H9 (cell line): Measurements from ENCODE around the gene SDK1. TPM values are rescaled to one million over a fixed set of nuclear protein-coding genes. Genes with fewer than 3 reads are reported as not detected.

Source experiments
- DNase-seq: peaks from one replicate; pipeline ENCODE4 v3.0.0-alpha.2; 2017
- H2AFZ ChIP-seq: one replicate; pipeline ENCODE4 v1.6.1; 2013; ENCODE audit warnings: mild to moderate bottlenecking, low read length, control low read depth, moderate library complexity
- H2AK5ac ChIP-seq: 2 replicates; pipeline ENCODE4 v1.6.1; 2013; ENCODE audit warnings: low read length, control low read depth, mixed read lengths; ENCODE audit not compliant: insufficient read length
- H2BK120ac ChIP-seq: one replicate; pipeline ENCODE4 v1.6.1; 2013; ENCODE audit warnings: low read depth, mild to moderate bottlenecking, low read length, control low read depth, inconsistent platforms; ENCODE audit not compliant: poor library complexity, severe bottlenecking
- H2BK12ac ChIP-seq: 2 replicates; pipeline ENCODE4 v1.6.1; 2013; ENCODE audit warnings: low read length, control low read depth, mixed read lengths, low read depth; ENCODE audit not compliant: insufficient read length
- H2BK15ac ChIP-seq: 2 replicates; pipeline ENCODE4 v1.6.1; 2013; ENCODE audit warnings: low read depth, low read length, control low read depth
- H2BK20ac ChIP-seq: one replicate; pipeline ENCODE4 v1.6.1; 2013; ENCODE audit warnings: low read depth, mild to moderate bottlenecking, low read length, control low read depth, inconsistent platforms; ENCODE audit not compliant: poor library complexity, severe bottlenecking
- H2BK5ac ChIP-seq: 2 replicates; pipeline ENCODE4 v1.6.1; 2013; ENCODE audit warnings: low read length, control low read depth, mixed read lengths; ENCODE audit not compliant: insufficient read length
- H3K14ac ChIP-seq: 2 replicates; pipeline ENCODE4 v1.6.1; 2013; ENCODE audit warnings: low read length, control low read depth; ENCODE audit not compliant: insufficient read depth
- H3K18ac ChIP-seq: 2 replicates; pipeline ENCODE4 v1.6.1; 2013; ENCODE audit warnings: low read depth, mild to moderate bottlenecking, mixed read lengths, low read length, control low read depth; ENCODE audit not compliant: insufficient read length
- H3K23ac ChIP-seq: 2 replicates; pipeline ENCODE4 v1.6.1; 2013; ENCODE audit warnings: low read length, control low read depth, mixed read lengths, low read depth; ENCODE audit not compliant: insufficient read length
- H3K23me2 ChIP-seq: 2 replicates; pipeline ENCODE4 v1.6.1; 2013; ENCODE audit warnings: low read depth, mild to moderate bottlenecking, mixed read lengths, low read length, control low read depth; ENCODE audit not compliant: insufficient read length, poor library complexity, severe bottlenecking
- H3K27ac ChIP-seq: 2 replicates; pipeline ENCODE4 v1.5.1; 2013; ENCODE audit warnings: low read length, control low read depth, mixed read lengths, low read depth; ENCODE audit not compliant: insufficient read length
- H3K27me3 ChIP-seq: 2 replicates; pipeline ENCODE4 v1.6.1; 2013; ENCODE audit warnings: low read length, control low read depth, inconsistent platforms; ENCODE audit not compliant: insufficient read depth
- H3K4ac ChIP-seq: 2 replicates; pipeline ENCODE4 v1.6.1; 2013; ENCODE audit warnings: low read depth, mild to moderate bottlenecking, control low read depth, inconsistent platforms, low read length, moderate library complexity
- H3K4me1 ChIP-seq: 2 replicates; pipeline ENCODE4 v1.6.1; 2013; ENCODE audit warnings: low read length, control low read depth, inconsistent platforms; ENCODE audit not compliant: insufficient read depth
- H3K4me2 ChIP-seq: 2 replicates; pipeline ENCODE4 v1.6.1; 2013; ENCODE audit warnings: low read length, control low read depth, mixed read lengths; ENCODE audit not compliant: insufficient read length, insufficient read depth
- H3K56ac ChIP-seq: 2 replicates; pipeline ENCODE4 v1.6.1; 2013; ENCODE audit warnings: low read depth, mild to moderate bottlenecking, mixed read lengths, low read length, control low read depth; ENCODE audit not compliant: insufficient read length
- H3K79me1 ChIP-seq: 2 replicates; pipeline ENCODE4 v1.6.1; 2013; ENCODE audit warnings: low read depth, mild to moderate bottlenecking, moderate library complexity, low read length, control low read depth, inconsistent platforms; ENCODE audit not compliant: insufficient read depth, poor library complexity, severe bottlenecking
- H3K79me2 ChIP-seq: 2 replicates; pipeline ENCODE4 v1.6.1; 2013; ENCODE audit warnings: low read length, control low read depth, inconsistent platforms; ENCODE audit not compliant: insufficient read depth
- H3K9ac ChIP-seq: 2 replicates; pipeline ENCODE4 v1.6.1; 2013; ENCODE audit warnings: low read length, control low read depth, mixed read lengths; ENCODE audit not compliant: insufficient read length; ENCODE audit errors: extremely low read depth
- H3K9me3 ChIP-seq: one replicate; pipeline ENCODE4 v1.6.1; 2013; ENCODE audit warnings: low read depth, low read length, inconsistent platforms; ENCODE audit not compliant: control insufficient read depth
- H3T11ph ChIP-seq: one replicate; pipeline ENCODE4 v1.6.1; 2013; ENCODE audit warnings: mild to moderate bottlenecking, low read length, control low read depth, inconsistent platforms
- H4K20me1 ChIP-seq: one replicate; pipeline ENCODE4 v1.6.1; 2013; ENCODE audit not compliant: control insufficient read depth, insufficient read length, insufficient read depth
- H4K5ac ChIP-seq: 2 replicates; pipeline ENCODE4 v1.6.1; 2013; ENCODE audit warnings: low read depth, mild to moderate bottlenecking, mixed read lengths, low read length, control low read depth; ENCODE audit not compliant: insufficient read length
- H4K8ac ChIP-seq: replicated peaks from 2 replicates; pipeline ENCODE4 v1.6.1; 2013; ENCODE audit warnings: low read length, control low read depth, mixed read lengths, low read depth; ENCODE audit not compliant: insufficient read length
- H4K91ac ChIP-seq: 2 replicates; pipeline ENCODE4 v1.6.1; 2013; ENCODE audit warnings: low read depth, mild to moderate bottlenecking, moderate library complexity, mixed read lengths, low read length, control low read depth; ENCODE audit not compliant: insufficient read length
- H3K27ac Mint-ChIP-seq, 3 experiments: 2 replicates in 2 of 3; 3 replicates in 1 of 3; pipeline ENCODE4 v1.8.0; 2020 to 2021; ENCODE audit warnings: mixed read lengths in 3 of 3, mild to moderate bottlenecking in 1 of 3, moderate library complexity in 1 of 3
- H3K27me3 Mint-ChIP-seq: 2 replicates; pipeline ENCODE4 v1.8.0; 2021; ENCODE audit warnings: low read depth, mild to moderate bottlenecking, moderate library complexity, mixed read lengths
- H3K36me3 Mint-ChIP-seq, 3 experiments: 2 replicates in 2 of 3; 3 replicates in 1 of 3; pipeline ENCODE4 v1.8.0; 2020 to 2021; ENCODE audit warnings: low read depth in 3 of 3, mixed read lengths in 3 of 3; ENCODE audit not compliant: insufficient read depth in 1 of 3
- H3K4me1 Mint-ChIP-seq, 2 experiments: 2 replicates each; pipeline ENCODE4 v1.8.0; 2020; ENCODE audit warnings: mixed read lengths in 2 of 2
- H3K4me3 Mint-ChIP-seq, 2 experiments: 2 replicates in 1 of 2; 3 replicates in 1 of 2; pipeline ENCODE4 v1.8.0; 2020 to 2021; ENCODE audit warnings: mild to moderate bottlenecking in 2 of 2, mixed read lengths in 2 of 2, moderate library complexity in 1 of 2
- H3K9me3 Mint-ChIP-seq, 2 experiments: 2 replicates in 1 of 2; 3 replicates in 1 of 2; pipeline ENCODE4 v1.8.0; 2020; ENCODE audit warnings: mild to moderate bottlenecking in 2 of 2, mixed read lengths in 2 of 2, moderate library complexity in 1 of 2
- CTCF ChIP-seq: fragments of 200-600 bp; sonication (generic); conservative IDR thresholded peaks from 3 replicates; pipeline ENCODE4 v1.8.0; 2021; ENCODE audit warnings: antibody characterized with exemption, mild to moderate bottlenecking
- whole genome bisulfite sequencing: extraction: QIAGEN DNeasy Blood & Tissue Kit; methylation state at CpG from one replicate; pipeline ENCODE4 v1.1.7; 2013; ENCODE audit warnings: missing lambda C conversion rate, low lambda C conversion rate, mixed read lengths; ENCODE audit not compliant: insufficient read length; ENCODE audit errors: extremely low coverage; 5-methylcytosine and 5-hydroxymethylcytosine counted together
- total RNA-seq: library from RNA; stranded (reverse); gene quantifications from 2 replicates; pipeline ENCODE4 v1.2.1, GENCODE V29; 2021

The SDK1 gene
- total RNA-seq, 1 experiment from 2014 or later: 8.7 TPM

GRCh38 chr7:3648276-3648675 lies 347.2 kb downstream of the SDK1 start:
- Mint-ChIP-seq H3K4me3 (no peak overlapping the region), H3K4me1 (no peaks in the 10 kb centered on the region), H3K27me3 (no peaks in the 10 kb centered on the region), H3K9me3 (no peaks in the 10 kb centered on the region), H3K27ac (no peak overlapping the region), H3K36me3 (peaks cover 0 to 3% (median 0%) of the 10 kb centered on the region in 3 experiments; a peak in 1 of 7 replicates)
- Histone ChIP-seq H3K4me2 (no peak overlapping the region), H3K27ac (no peak overlapping the region), H2AFZ (no peak overlapping the region), H3K23me2 (peaks cover 2% of the 10 kb centered on the region), H4K5ac (no peak overlapping the region), H3K27me3 (no peaks in the 10 kb centered on the region), H2BK120ac (no peak overlapping the region), H2BK15ac (no peak overlapping the region), H4K91ac (no peak overlapping the region), H2AK5ac (no peak overlapping the region), H3K4ac (no peak overlapping the region), H4K20me1 (no peaks in the 10 kb centered on the region), H4K8ac (no peak overlapping the region), H3K4me1 (no peaks in the 10 kb centered on the region), H3K23ac (no peak overlapping the region), H3T11ph (no peak overlapping the region), H3K9me3 (no peaks in the 10 kb centered on the region), H3K18ac (no peak overlapping the region), H2BK5ac (no peak overlapping the region), H3K14ac (no peak overlapping the region), H3K9ac (no peak overlapping the region), H3K56ac (no peak overlapping the region), H3K79me1 (no peaks in the 10 kb centered on the region), H2BK12ac (no peak overlapping the region), H3K79me2 (no peaks in the 10 kb centered on the region), H2BK20ac (no peak overlapping the region)
- WGBS: no CpG with 5 or more reads among the region's 2 CpGs
- no peak for TF ChIP-seq CTCF
- DNase-seq: no peak
